BJ (cell line): ENCODE measurements around the gene GAN. TPM values are rescaled to one million over a fixed set of nuclear protein-coding genes. Genes with fewer than 3 reads are reported as not detected.

Source experiments
- CTCF ChIA-PET: fragments of 350-600 bp; formaldehyde crosslinking; extraction: SDS; loops from one replicate; lab custom pipeline; 2021; ENCODE audit warnings: antibody characterized with exemption, inconsistent platforms; lab: Yijun Ruan, JAX
- POLR2A ChIA-PET: fragments of 300-600 bp; sonication (Branson Sonifier 250); formaldehyde crosslinking; extraction: SDS; loops from one replicate; lab custom pipeline; 2021; ENCODE audit warnings: antibody characterized with exemption; lab: Charles Lee
- DNase-seq: peaks from one replicate; pipeline ENCODE4 v3.0.0-alpha.2; 2011; ENCODE audit warnings: low read depth
- H3K27me3 ChIP-seq: 2 replicates; pipeline ENCODE4 v1.6.0; 2011; ENCODE audit warnings: low read length; ENCODE audit not compliant: control insufficient read depth, insufficient read depth
- H3K36me3 ChIP-seq: 2 replicates; pipeline ENCODE4 v1.5.1; 2011; ENCODE audit warnings: low read length; ENCODE audit not compliant: control insufficient read depth, insufficient read depth
- H3K4me3 ChIP-seq: 2 replicates; pipeline ENCODE4 v1.5.1; 2011; ENCODE audit warnings: low read depth, mild to moderate bottlenecking, control low read depth, low read length
- CTCF ChIP-seq: IDR thresholded peaks from 2 replicates; pipeline ENCODE4 v1.5.1; 2011; ENCODE audit warnings: low read depth, mild to moderate bottlenecking, control low read depth, inconsistent platforms, low read length, moderate library complexity; ENCODE audit not compliant: insufficient read depth
- polyA plus RNA-seq: library from polyadenylated mRNA; depleted of rRNA; stranded (reverse); fragments of >200 nt; gene quantifications from 2 replicates; pipeline ENCODE4 v1.2.3, GENCODE V29; 2011

GAN gene
- polyA plus RNA-seq, 1 experiment: 2.1 TPM

DNA sequence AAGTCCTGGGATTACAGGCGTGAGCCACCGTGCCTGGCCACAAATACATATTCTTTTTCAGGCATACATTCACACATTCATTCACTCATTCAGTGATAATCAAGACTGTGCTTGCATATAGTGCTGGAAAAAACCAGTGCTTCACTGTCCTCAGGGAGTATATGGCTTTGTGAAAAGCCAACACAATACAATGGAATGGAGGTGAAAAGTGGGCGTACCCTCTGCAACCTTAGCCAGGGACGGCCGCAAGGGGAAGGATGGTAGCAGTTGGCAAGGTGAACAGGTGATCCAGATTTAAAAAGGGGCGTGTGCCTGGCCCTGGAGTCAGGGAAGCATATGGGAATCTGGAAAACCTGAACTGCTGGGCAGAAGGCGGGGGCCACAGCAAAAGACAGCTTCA lies 18.1 kb upstream of the GAN start:
- Histone ChIP-seq H3K4me3 (no peak overlapping the region), H3K27me3 (peaks cover 1% of the 10 kb centered on the region; the same call in 1 of the 2 replicates), H3K36me3 (no peaks in the 10 kb centered on the region)
- ChIA-PET CTCF (interaction anchor here (1.2 kb wide), 1 partner anchor 16 kb away, joined by 3 read pairs; no protein-coding TSS in a partner anchor), POLR2A (no interaction called here)
- no peak for DNase-seq
- TF ChIP-seq CTCF: no peak

- Histone ChIP-seq H3K27me3 (no peaks in the 10 kb centered on the region), H3K36me3 (peaks cover 3% of the 10 kb centered on the region; the same call in 1 of the 2 replicates), H3K4me3 (no peak overlapping the region)
- DNase-seq: no peak
- TF ChIP-seq CTCF: no peak
- ChIA-PET POLR2A (no interaction called here), CTCF (interaction anchor here (0.8 kb wide), 1 partner anchor 107 kb away, joined by 4 read pairs; no protein-coding TSS in a partner anchor)
These were observed 7.0 kb upstream of the GAN start for GRCh38 chr16:81307770-81308169.

DNA sequence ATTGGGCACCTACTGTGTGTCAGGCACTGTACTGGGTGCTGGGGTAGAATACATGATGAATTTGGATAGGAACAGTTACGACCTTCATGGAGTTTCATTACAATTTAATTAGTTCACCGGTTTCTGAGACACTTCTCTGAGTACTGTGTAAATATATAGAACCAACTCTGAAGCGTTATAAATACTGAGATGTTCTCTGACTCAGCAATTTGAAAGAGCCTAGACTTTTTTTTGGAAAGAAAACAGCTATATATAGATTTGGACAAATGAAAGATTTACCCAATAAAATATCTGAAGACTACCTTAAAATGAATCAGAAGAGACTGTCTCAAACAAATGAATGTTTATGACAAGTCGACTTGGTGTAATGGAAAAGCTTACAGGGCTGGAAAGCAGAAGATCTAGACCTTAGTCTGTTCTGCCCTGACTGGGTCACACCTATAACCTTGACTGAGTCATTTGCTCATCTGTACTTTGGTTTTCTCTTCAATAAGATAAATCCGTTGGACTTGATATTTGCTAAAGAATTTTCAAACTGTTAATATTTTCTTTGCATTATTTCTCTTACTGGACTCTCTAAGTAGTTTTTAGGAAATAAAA lies 4.6 kb upstream of the GAN start:
- CTCF ChIA-PET: interaction anchor here (1.7 kb wide), 1 partner anchor 10 kb away, joined by 5 read pairs; no protein-coding TSS in a partner anchor
- Histone ChIP-seq H3K27me3 (no peaks in the 10 kb centered on the region), H3K36me3 (peaks cover 3% of the 10 kb centered on the region; the same call in 1 of the 2 replicates), H3K4me3 (no peak overlapping the region)
- TF ChIP-seq CTCF: no peak
- DNase-seq: no peak
- POLR2A ChIA-PET: no interaction called here

GRCh38 chr16:81311762-81312161 lies 3.0 kb upstream of the GAN start:
- Histone ChIP-seq H3K36me3 (peaks cover 3% of the 10 kb centered on the region; the same call in 1 of the 2 replicates), H3K27me3 (no peaks in the 10 kb centered on the region), H3K4me3 (no peak overlapping the region)
- TF ChIP-seq CTCF: no peak
- CTCF ChIA-PET: interaction anchor here (0.9 to 1.5 kb wide), 3 partner anchors 13 to 50 kb away, joined by 3 to 4 read pairs (median 4); no protein-coding TSS in a partner anchor
- POLR2A ChIA-PET: no interaction called here
- no peak for DNase-seq

GRCh38 chr16:81313701-81314602 lies 810 bp upstream of the GAN start:
- no peak for TF ChIP-seq CTCF
- CTCF ChIA-PET: interaction anchor here (0.6 to 1.4 kb wide), 5 partner anchors 52 to 416 kb away, joined by 3 to 5 read pairs (median 3); no protein-coding TSS in a partner anchor
- Histone ChIP-seq H3K27me3 (no peaks in the 10 kb centered on the region), H3K36me3 (0 out of 2 replicates have a peak, but pooled peaks cover 3% of the 10 kb centered on the region), H3K4me3 (peak overlapping the region; percentile 77)
- DNase-seq: no peak
- POLR2A ChIA-PET: interaction anchor here (0.7 kb wide), 1 partner anchor 133 kb away, joined by 3 read pairs; no protein-coding TSS in a partner anchor
